Loucy (cell line): ENCODE measurements around the gene GAS2L2.

ENCODE experiments used
- H2AFZ ChIP-seq: fragments of 200-600 bp; sonication (generic); 2 replicates; pipeline ENCODE4 v1.6.0; 2016; ENCODE audit warnings: antibody characterized with exemption, mild to moderate bottlenecking, low read length, moderate library complexity
- H3F3A ChIP-seq: fragments of 200-600 bp; 2 replicates; pipeline ENCODE4 v1.6.0; 2016; ENCODE audit warnings: antibody characterized with exemption, low read depth, mild to moderate bottlenecking
- H3K27me3 ChIP-seq: fragments of 200-600 bp; sonication (generic); 2 replicates; pipeline ENCODE4 v1.6.1; 2014; ENCODE audit warnings: low read length, mild to moderate bottlenecking; ENCODE audit not compliant: insufficient read depth, poor library complexity, severe bottlenecking
- H3K36me3 ChIP-seq: fragments of 200-600 bp; sonication (generic); 2 replicates; pipeline ENCODE4 v1.6.1; 2016; ENCODE audit warnings: low read length; ENCODE audit not compliant: insufficient read depth
- H3K4me1 ChIP-seq: fragments of 200-600 bp; sonication (generic); 2 replicates; pipeline ENCODE4 v1.5.1; 2014; ENCODE audit warnings: low read length, mild to moderate bottlenecking; ENCODE audit not compliant: insufficient read depth, poor library complexity, severe bottlenecking
- H3K4me2 ChIP-seq: fragments of 200-600 bp; sonication (generic); 2 replicates; pipeline ENCODE4 v1.6.0; 2014; ENCODE audit warnings: antibody characterized with exemption, low read length, low read depth, mild to moderate bottlenecking; ENCODE audit not compliant: poor library complexity, severe bottlenecking
- H3K4me3 ChIP-seq: fragments of 200-600 bp; sonication (generic); 2 replicates; pipeline ENCODE4 v1.5.1; 2014; ENCODE audit warnings: low read length, mild to moderate bottlenecking, mixed read lengths; ENCODE audit not compliant: poor library complexity, severe bottlenecking
- H3K79me2 ChIP-seq: fragments of 200-600 bp; sonication (generic); 2 replicates; pipeline ENCODE4 v1.6.1; 2014; ENCODE audit warnings: low read length; ENCODE audit not compliant: insufficient read depth
- H3K9ac ChIP-seq: fragments of 200-600 bp; sonication (generic); 2 replicates; pipeline ENCODE4 v1.6.0; 2014; ENCODE audit warnings: mild to moderate bottlenecking, low read depth, low read length, moderate library complexity; ENCODE audit not compliant: poor library complexity, severe bottlenecking
- H3K9me2 ChIP-seq: fragments of 200-600 bp; sonication (generic); replicated peaks from 2 replicates; pipeline ENCODE4 v1.6.1; 2016; ENCODE audit warnings: low read depth, low read length, mixed read lengths
- H3K9me3 ChIP-seq: fragments of 200-600 bp; sonication (generic); 2 replicates; pipeline ENCODE4 v1.6.1; 2014; ENCODE audit warnings: mild to moderate bottlenecking, antibody characterized with exemption, low read length, low read depth; ENCODE audit not compliant: insufficient read depth
- H4K20me1 ChIP-seq: fragments of 200-600 bp; sonication (generic); 2 replicates; pipeline ENCODE4 v1.6.0; 2014; ENCODE audit warnings: antibody characterized with exemption, low read length, mild to moderate bottlenecking; ENCODE audit not compliant: insufficient read depth, poor library complexity, severe bottlenecking
- CTCF ChIP-seq: fragments of 200-600 bp; sonication (generic); conservative IDR thresholded peaks from 2 replicates; pipeline ENCODE4 v1.5.1; 2014; ENCODE audit warnings: mild to moderate bottlenecking, antibody characterized with exemption, low read length
- EZH2phosphoT487 ChIP-seq: fragments of 200-600 bp; IDR thresholded peaks from 2 replicates; pipeline ENCODE4 v1.6.1; 2018; ENCODE audit warnings: antibody characterized with exemption, mild to moderate bottlenecking, moderate library complexity, borderline replicate concordance

The GAS2L2 gene

GRCh38 chr17:35797918-35798317 lies 44.9 kb upstream of the GAS2L2 start:
- peaks cover 30% of the 10 kb centered on the region for H3K4me1 ChIP-seq
- H3K27me3 ChIP-seq: no peaks in the 10 kb centered on the region
- TF ChIP-seq CTCF (no peak), EZH2phosphoT487 (no peak)
- H3K36me3 ChIP-seq: no peaks in the 10 kb centered on the region
- H4K20me1 ChIP-seq: no peaks in the 10 kb centered on the region
- peaks cover 4% of the 10 kb centered on the region; the same call in 1 of the 2 replicates for H3F3A ChIP-seq
- no peaks in the 10 kb centered on the region for H3K9me2 ChIP-seq
- no peak overlapping the region for H2AFZ ChIP-seq
- H3K79me2 ChIP-seq: no peaks in the 10 kb centered on the region
- H3K4me3 ChIP-seq: no peak overlapping the region
- no peak overlapping the region for H3K4me2 ChIP-seq
- no peaks in the 10 kb centered on the region for H3K9me3 ChIP-seq
- H3K9ac ChIP-seq: no peak overlapping the region

DNA sequence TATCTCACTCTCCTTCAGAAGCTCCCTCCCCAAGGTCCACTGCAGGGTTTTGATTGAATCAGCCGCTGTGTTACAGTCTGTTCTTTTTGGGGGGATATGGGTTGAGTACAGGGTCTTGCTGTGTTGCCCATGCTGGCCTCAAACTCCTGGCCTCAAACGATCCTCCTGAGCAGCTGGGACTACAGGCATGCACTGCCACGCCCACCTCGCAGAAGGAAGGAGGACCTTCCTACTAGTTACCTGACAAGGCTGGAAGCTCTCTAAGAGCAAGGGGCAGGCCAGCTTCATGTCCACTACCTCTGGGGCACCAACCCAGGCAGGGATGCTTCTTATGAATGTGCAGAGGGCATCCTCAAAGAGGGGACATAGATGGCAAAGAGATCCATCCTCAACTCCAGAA lies 44.3 kb upstream of the GAS2L2 start:
- Histone ChIP-seq H3K9ac (no peak overlapping the region), H3K4me1 (peaks cover 24% of the 10 kb centered on the region), H3K9me2 (no peaks in the 10 kb centered on the region), H3K79me2 (no peaks in the 10 kb centered on the region), H3K9me3 (no peaks in the 10 kb centered on the region), H3K4me3 (no peak overlapping the region), H3K27me3 (no peaks in the 10 kb centered on the region), H3K4me2 (no peak overlapping the region), H3K36me3 (no peaks in the 10 kb centered on the region), H3F3A (peaks cover 4% of the 10 kb centered on the region; the same call in 1 of the 2 replicates), H2AFZ (no peak overlapping the region), H4K20me1 (no peaks in the 10 kb centered on the region)
- TF ChIP-seq CTCF (no peak), EZH2phosphoT487 (no peak)

DNA sequence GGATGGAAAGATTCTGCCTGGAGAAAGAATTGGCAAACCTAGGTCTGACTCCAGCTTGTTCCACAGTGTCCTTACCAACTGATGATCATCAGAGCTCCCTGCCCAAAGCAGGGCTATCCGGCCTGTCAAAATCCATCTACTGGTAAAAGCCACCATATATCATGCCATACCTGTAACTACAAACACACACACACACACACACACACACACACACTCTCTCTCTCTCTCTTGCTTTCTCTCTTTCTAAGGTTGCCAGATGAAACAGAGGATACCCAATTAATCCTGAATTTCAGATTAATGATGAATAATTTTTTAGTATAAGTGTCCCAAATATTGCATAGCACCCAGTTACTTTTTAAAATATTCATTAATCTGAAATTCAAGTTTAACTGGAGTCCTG lies 43.9 kb upstream of the GAS2L2 start:
- H3K4me2 ChIP-seq: no peak overlapping the region
- no peaks in the 10 kb centered on the region for H3K36me3 ChIP-seq
- H3K9ac ChIP-seq: no peak overlapping the region
- no peaks in the 10 kb centered on the region for H3K27me3 ChIP-seq
- no peak overlapping the region for H2AFZ ChIP-seq
- H3K4me3 ChIP-seq: no peak overlapping the region
- no peaks in the 10 kb centered on the region for H3K79me2 ChIP-seq
- H3F3A ChIP-seq: peaks cover 4% of the 10 kb centered on the region; the same call in 1 of the 2 replicates
- H3K4me1 ChIP-seq: peaks cover 22% of the 10 kb centered on the region
- no peaks in the 10 kb centered on the region for H3K9me3 ChIP-seq
- no peaks in the 10 kb centered on the region for H3K9me2 ChIP-seq
- TF ChIP-seq EZH2phosphoT487: no peak
- TF ChIP-seq CTCF: no peak
- H4K20me1 ChIP-seq: no peaks in the 10 kb centered on the region
